Astrocyte of the spinal cord (primary cell): ENCODE results near the gene KIF1C.
A peak's percentile ranks its signal among the peaks of the same experiment; 100 is the strongest.

Source experiments
- DNase-seq: peaks from one replicate; pipeline ENCODE4 v3.0.0; 2011; ENCODE audit warnings: low read depth, low spot score
- H3K4me3 ChIP-seq: 2 replicates; pipeline ENCODE4 v1.5.1; 2011; ENCODE audit warnings: low read depth, mild to moderate bottlenecking, low read length, moderate library complexity
- in situ Hi-C: cut with HindIII; loops from 2 replicates; pipeline ENCODE4 v1.10.0; 2017; ENCODE audit warnings: low sequenced_read_pairs
- TF ChIP-seq, protein P1 (sequence below): IDR thresholded peaks from 2 replicates; pipeline ENCODE4 v1.5.1; 2012; ENCODE audit warnings: low read depth, mild to moderate bottlenecking, low read length, inconsistent platforms

The KIF1C gene

DNA sequence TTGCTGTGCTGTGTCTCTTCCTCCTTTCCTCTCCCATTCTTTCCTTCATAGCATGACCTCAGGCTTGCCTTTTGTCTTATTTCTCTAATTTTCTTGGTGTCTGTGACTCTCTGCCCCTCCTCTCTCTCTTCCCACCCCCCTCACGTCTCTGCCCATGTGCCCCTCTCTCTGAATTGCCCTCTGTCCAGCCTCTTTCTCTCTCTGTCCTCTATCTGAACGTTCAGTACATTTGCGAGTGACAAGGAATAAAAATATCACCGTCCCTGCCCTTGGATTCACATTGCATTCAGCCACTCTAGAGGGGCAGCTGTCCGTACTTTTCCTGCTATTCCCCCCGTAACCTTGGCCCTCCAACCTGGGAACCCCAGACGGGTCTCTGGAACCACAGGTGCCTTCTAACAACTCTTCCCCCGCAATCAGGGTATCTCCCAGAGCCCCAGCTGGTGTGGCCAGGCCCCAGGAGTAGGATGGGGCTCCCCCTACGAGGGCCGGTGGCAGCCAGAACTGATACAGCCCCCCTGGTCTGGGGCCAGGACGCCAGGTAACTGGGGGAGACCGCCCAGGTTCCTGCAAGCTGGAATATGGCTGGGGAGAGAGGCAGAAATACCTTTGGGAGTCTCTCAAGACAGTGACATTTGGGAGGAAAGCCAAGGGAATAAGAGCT, 1.8 kb downstream of the KIF1C start:
- TF ChIP-seq, protein P1, sequence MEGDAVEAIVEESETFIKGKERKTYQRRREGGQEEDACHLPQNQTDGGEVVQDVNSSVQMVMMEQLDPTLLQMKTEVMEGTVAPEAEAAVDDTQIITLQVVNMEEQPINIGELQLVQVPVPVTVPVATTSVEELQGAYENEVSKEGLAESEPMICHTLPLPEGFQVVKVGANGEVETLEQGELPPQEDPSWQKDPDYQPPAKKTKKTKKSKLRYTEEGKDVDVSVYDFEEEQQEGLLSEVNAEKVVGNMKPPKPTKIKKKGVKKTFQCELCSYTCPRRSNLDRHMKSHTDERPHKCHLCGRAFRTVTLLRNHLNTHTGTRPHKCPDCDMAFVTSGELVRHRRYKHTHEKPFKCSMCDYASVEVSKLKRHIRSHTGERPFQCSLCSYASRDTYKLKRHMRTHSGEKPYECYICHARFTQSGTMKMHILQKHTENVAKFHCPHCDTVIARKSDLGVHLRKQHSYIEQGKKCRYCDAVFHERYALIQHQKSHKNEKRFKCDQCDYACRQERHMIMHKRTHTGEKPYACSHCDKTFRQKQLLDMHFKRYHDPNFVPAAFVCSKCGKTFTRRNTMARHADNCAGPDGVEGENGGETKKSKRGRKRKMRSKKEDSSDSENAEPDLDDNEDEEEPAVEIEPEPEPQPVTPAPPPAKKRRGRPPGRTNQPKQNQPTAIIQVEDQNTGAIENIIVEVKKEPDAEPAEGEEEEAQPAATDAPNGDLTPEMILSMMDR = no peak
- in situ Hi-C loops = no loop called here
- DNase-seq = no peak
- H3K4me3 ChIP-seq = peak overlapping the region; percentile 89

DNA sequence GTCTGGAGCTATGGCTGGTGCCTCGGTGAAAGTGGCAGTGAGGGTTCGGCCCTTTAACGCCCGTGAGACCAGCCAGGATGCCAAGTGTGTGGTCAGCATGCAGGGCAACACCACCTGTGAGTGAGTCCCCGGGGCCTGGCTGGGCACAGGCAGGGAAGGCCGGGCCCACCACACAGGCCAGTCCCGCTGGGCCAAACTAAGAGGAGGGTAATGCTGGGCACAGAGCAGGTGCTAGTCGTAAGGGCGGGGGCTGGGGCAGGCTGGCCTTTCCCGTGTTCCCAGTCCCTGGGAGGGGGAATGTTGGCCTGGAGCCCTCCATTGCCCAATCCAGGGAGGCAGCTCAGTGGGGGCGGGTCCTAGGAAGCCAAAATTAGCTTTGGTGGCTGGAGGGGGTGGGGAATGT, 2.5 kb downstream of the KIF1C start:
- no peak for DNase-seq
- in situ Hi-C loops = no loop called here
- no peak overlapping the region for H3K4me3 ChIP-seq
- TF ChIP-seq, protein P1 = no peak

DNA sequence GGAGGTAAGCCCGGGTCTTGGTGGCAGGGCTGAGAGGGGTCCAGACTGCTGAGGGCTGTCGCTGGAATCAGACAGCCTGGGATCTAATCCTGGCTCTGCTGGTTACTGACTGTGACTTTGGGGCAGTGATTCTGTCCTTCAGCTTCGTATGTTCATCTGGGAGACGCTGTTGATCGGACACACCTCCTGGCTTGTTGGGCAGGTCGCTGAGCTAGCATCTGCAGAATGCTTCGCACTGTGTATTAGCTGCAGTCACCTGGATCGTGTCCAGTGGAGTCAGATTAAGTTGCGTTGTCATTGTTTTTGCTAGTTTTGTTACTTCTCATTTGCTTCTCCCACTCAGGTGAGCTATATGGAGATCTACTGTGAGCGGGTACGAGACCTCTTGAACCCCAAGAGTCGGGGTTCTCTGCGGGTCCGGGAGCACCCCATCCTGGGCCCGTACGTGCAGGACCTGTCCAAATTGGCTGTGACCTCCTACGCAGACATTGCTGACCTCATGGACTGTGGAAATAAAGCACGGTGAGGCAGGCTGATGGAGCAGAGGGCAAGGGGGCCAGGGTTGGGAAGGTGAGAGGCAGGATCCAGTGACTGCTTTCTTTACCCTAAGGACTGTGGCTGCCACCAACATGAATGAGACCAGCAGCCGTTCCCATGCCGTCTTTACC, 4.5 kb downstream of the KIF1C start:
- no peak for DNase-seq
- in situ Hi-C loops = no loop called here
- no peak overlapping the region for H3K4me3 ChIP-seq
- TF ChIP-seq, protein P1 = no peak

DNA sequence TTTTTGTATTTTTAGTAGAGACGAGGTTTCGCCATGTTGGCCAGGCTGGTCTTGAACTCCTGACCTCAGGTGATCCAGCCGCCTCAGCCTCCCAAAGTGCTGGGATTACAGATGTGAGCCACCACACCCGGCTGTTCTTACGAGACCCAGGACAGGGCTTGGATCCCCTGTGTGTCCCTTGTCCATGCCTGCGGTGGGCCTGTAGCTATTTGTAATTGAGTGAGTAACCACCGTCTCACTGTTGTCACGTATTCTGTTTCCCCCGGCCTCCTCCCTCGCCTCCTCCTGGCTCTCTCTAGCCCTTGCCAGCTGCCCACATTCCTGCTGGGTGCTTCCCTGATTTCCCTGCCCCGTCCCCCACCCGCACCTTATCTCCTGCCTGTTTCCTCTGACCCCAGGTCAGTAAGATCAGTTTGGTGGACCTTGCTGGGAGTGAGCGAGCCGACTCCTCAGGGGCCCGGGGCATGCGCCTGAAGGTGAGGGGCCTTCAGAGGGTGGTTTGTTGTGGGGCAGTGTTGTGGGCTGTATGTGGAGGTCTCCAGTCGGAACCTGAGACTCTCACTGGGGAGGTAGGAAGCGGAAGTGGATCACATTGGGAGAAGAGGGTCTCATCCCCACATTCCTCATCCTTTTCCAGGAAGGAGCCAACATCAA, 5.6 kb downstream of the KIF1C start:
- in situ Hi-C loops = no loop called here
- TF ChIP-seq, protein P1 = no peak
- DNase-seq = no peak

DNA sequence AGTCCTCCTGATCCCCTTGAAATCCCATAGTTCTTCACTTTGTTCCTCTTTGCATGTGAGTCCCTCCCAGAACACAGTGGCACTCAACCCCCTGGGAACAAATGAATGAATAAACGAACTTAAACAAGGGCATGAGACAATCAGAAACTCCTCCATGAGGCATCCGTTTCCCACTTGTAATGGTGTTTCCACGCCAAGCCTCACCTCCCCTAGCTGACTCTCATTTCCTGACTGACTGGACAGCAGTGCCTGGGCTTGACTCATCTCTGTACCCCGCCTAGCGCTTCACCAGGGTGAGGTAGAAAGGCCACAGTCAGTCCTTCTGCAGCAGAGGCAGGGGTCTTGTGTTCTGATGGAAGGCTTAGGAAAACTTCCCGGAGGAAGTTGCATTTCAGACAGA, 14.2 kb downstream of the KIF1C start:
- TF ChIP-seq, protein P1 = no peak
- no peak overlapping the region for H3K4me3 ChIP-seq
- DNase-seq = peak; percentile 45
- in situ Hi-C loops = no loop called here

More for the DNA sequence above, 5.6 kb downstream of the KIF1C start:
- H3K4me3 ChIP-seq = no peak overlapping the region

DNA sequence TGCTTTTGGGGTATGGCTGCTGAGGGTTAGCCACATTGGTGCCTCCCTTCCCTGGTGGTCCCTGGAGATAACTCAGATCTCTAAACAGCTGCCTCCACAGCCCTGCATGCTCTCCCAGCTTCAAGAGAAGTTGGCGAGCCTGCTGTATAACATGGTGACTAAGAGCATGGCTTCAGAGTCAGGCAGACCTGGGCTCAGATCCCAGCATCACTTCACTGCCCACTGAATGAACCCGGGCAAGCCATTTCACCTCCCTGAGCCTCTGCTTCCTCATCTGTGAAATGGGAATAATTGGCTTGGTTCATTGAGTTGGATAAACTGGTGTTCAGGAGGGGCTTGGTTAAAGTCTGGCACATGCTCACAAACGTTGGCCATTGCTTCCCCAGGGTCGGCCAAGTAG, 16.6 kb downstream of the KIF1C start:
- H3K4me3 ChIP-seq = no peak overlapping the region
- in situ Hi-C loops = no loop called here
- TF ChIP-seq, protein P1 = no peak
- no peak for DNase-seq
